Activated CD4-positive, alpha-beta T cell treated with anti-CD3 and anti-CD28 coated beads, Interleukin-2, amount 10 ng/mL, durations not matched to agents 7 days and 5 days (primary cell): Measurements from ENCODE around the gene IL17F. TPM values are rescaled to one million over a fixed set of nuclear protein-coding genes. Genes with fewer than 3 reads are reported as not detected.
A peak's percentile ranks its signal among the peaks of the same experiment; 100 is the strongest.

Source experiments
- CTCF ChIA-PET: fragments of 350-600 bp; sonication (Branson Sonifier 250); formaldehyde crosslinking; loops from one replicate; lab custom pipeline; 2021; ENCODE audit warnings: antibody characterized with exemption; lab: Charles Lee
- POLR2A ChIA-PET: fragments of 350-600 bp; sonication (Branson Sonifier 250); formaldehyde crosslinking; loops from one replicate; lab custom pipeline; 2021; ENCODE audit warnings: antibody characterized with exemption; lab: Charles Lee
- DNase-seq: peaks from one replicate; pipeline ENCODE4 v3.0.0-alpha.2; 2020
- H3K27ac Mint-ChIP-seq: one replicate; pipeline ENCODE4 v1.8.0; 2021; ENCODE audit warnings: mild to moderate bottlenecking, moderate library complexity, mixed read lengths
- H3K27me3 Mint-ChIP-seq: one replicate; pipeline ENCODE4 v1.8.0; 2021; ENCODE audit warnings: mixed read lengths
- H3K36me3 Mint-ChIP-seq: one replicate; pipeline ENCODE4 v1.8.0; 2021; ENCODE audit warnings: low read depth, mixed read lengths
- H3K4me1 Mint-ChIP-seq: one replicate; pipeline ENCODE4 v1.8.0; 2021; ENCODE audit warnings: mixed read lengths
- H3K4me3 Mint-ChIP-seq: one replicate; pipeline ENCODE4 v1.8.0; 2021; ENCODE audit warnings: mild to moderate bottlenecking, moderate library complexity, mixed read lengths
- H3K9me3 Mint-ChIP-seq: one replicate; pipeline ENCODE4 v1.8.0; 2021; ENCODE audit warnings: mixed read lengths
- total RNA-seq, 2 experiments: library from RNA; stranded (reverse); gene quantifications; one replicate each; pipeline ENCODE4 v1.2.3, GENCODE V29; 2021

The IL17F gene
- 1 to 10 TPM; 7.4 to 9.1 TPM for total RNA-seq

GRCh38 chr6:52244400-52244799 is at the start of gene IL17F:
Gene IL17F, minus strand, starts transcription at chr6:52244500. Its CDS starts 71 bp downstream, at chr6:52244429.
- ChIA-PET POLR2A (no interaction called here), CTCF (interaction anchor here (1.0 to 1.1 kb wide), 2 partner anchors 19 to 25 kb away, joined by 4 to 5 read pairs; no protein-coding TSS in a partner anchor)
- Mint-ChIP-seq H3K27ac (no peak within 1 kb of the TSS), H3K4me1 (no peaks in the 10 kb centered on the region), H3K4me3 (no peak within 1 kb of the TSS), H3K27me3 (peaks cover 26% of the 10 kb centered on the region), H3K9me3 (no peaks in the 10 kb centered on the region), H3K36me3 (no peaks in the 10 kb centered on the region)
- DNase-seq = no peak

GRCh38 chr6:52293067-52293466 is 48.8 kb upstream of the IL17F start:
- ChIA-PET CTCF (interaction anchor here (0.8 to 1.2 kb wide), 3 partner anchors 8 to 69 kb away, joined by 3 to 4 read pairs (median 4); partner anchors contain the start of genes MCM3 and PAQR8), POLR2A (no interaction called here)
- no peak for DNase-seq
- Mint-ChIP-seq H3K27ac (no peak overlapping the region), H3K36me3 (peaks cover under 1% of the 10 kb centered on the region), H3K9me3 (no peaks in the 10 kb centered on the region), H3K4me1 (peaks cover 20% of the 10 kb centered on the region), H3K27me3 (no peaks in the 10 kb centered on the region), H3K4me3 (no peak overlapping the region)

GRCh38 chr6:52288841-52289240 is 44.5 kb upstream of the IL17F start:
- H3K27me3 Mint-ChIP-seq = no peaks in the 10 kb centered on the region
- no peaks in the 10 kb centered on the region for H3K9me3 Mint-ChIP-seq
- H3K36me3 Mint-ChIP-seq = peaks cover 3% of the 10 kb centered on the region
- H3K4me3 Mint-ChIP-seq = no peak overlapping the region
- CTCF ChIA-PET = interaction anchor here (1.0 kb wide), 1 partner anchor 17 kb away, joined by 3 read pairs; no protein-coding TSS in a partner anchor
- POLR2A ChIA-PET = no interaction called here
- peak overlapping the region; percentile 42 for H3K27ac Mint-ChIP-seq
- DNase-seq = no peak
- peaks cover 22% of the 10 kb centered on the region for H3K4me1 Mint-ChIP-seq

GRCh38 chr6:52288216-52288615 is 43.9 kb upstream of the IL17F start:
- Mint-ChIP-seq H3K4me1 (peaks cover 26% of the 10 kb centered on the region), H3K27ac (no peak overlapping the region), H3K9me3 (no peaks in the 10 kb centered on the region), H3K27me3 (no peaks in the 10 kb centered on the region), H3K36me3 (peaks cover 7% of the 10 kb centered on the region), H3K4me3 (no peak overlapping the region)
- no peak for DNase-seq
- POLR2A ChIA-PET = no interaction called here
- CTCF ChIA-PET = no interaction called here

GRCh38 chr6:52286798-52287432 is 42.6 kb upstream of the IL17F start:
- peak; percentile 72 for DNase-seq
- peaks cover 38% of the 10 kb centered on the region for H3K4me1 Mint-ChIP-seq
- no peak overlapping the region for H3K27ac Mint-ChIP-seq
- H3K9me3 Mint-ChIP-seq = no peaks in the 10 kb centered on the region
- H3K36me3 Mint-ChIP-seq = peaks cover 18% of the 10 kb centered on the region
- ChIA-PET POLR2A (interaction anchor here (1.1 kb wide), 1 partner anchor 113 kb away, joined by 4 read pairs; no protein-coding TSS in a partner anchor), CTCF (interaction anchor here (0.8 to 3.7 kb wide), 13 partner anchors 12 to 375 kb away, joined by 3 to 24 read pairs (median 5); partner anchors contain the start of gene PAQR8)
- H3K4me3 Mint-ChIP-seq = no peak overlapping the region
- no peaks in the 10 kb centered on the region for H3K27me3 Mint-ChIP-seq

GRCh38 chr6:52285177-52286068 is 41.1 kb upstream of the IL17F start:
- H3K4me1 Mint-ChIP-seq = peaks cover 50% of the 10 kb centered on the region
- ChIA-PET CTCF (interaction anchor here (0.8 to 3.7 kb wide), 23 partner anchors 8 to 377 kb away, joined by 3 to 24 read pairs (median 5); partner anchors contain the start of genes EFHC1 and PAQR8), POLR2A (interaction anchor here (0.7 to 0.9 kb wide), 5 partner anchors 21 to 134 kb away, joined by 3 to 5 read pairs (median 4); partner anchors contain the start of genes EFHC1 and PAQR8)
- H3K36me3 Mint-ChIP-seq = peaks cover 31% of the 10 kb centered on the region
- DNase-seq = no peak
- H3K4me3 Mint-ChIP-seq = no peak overlapping the region
- H3K27me3 Mint-ChIP-seq = no peaks in the 10 kb centered on the region
- H3K27ac Mint-ChIP-seq = no peak overlapping the region
- no peaks in the 10 kb centered on the region for H3K9me3 Mint-ChIP-seq

- H3K4me1 Mint-ChIP-seq = peaks cover 56% of the 10 kb centered on the region
- DNase-seq = peak; percentile 99
- no peak within 1 kb of the TSS for H3K4me3 Mint-ChIP-seq
- peaks cover 37% of the 10 kb centered on the region for H3K36me3 Mint-ChIP-seq
- H3K27me3 Mint-ChIP-seq = no peaks in the 10 kb centered on the region
- ChIA-PET CTCF (interaction anchor here (0.8 to 3.7 kb wide), 15 partner anchors 9 to 131 kb away, joined by 3 to 24 read pairs (median 5); partner anchors contain the start of gene PAQR8), POLR2A (interaction anchor here (0.7 to 0.9 kb wide), 5 partner anchors 20 to 135 kb away, joined by 3 to 5 read pairs (median 4); partner anchors contain the start of genes EFHC1 and PAQR8)
- H3K9me3 Mint-ChIP-seq = no peaks in the 10 kb centered on the region
- no peak within 1 kb of the TSS for H3K27ac Mint-ChIP-seq
Observed at GRCh38 chr6:52284460-52285176, 40.3 kb upstream of the IL17F start, which contains the start of gene MCM3. Gene MCM3, minus strand, starts transcription at chr6:52284742. Its CDS starts 68 bp downstream, at chr6:52284674.

- Mint-ChIP-seq H3K4me3 (no peak overlapping the region), H3K27me3 (no peaks in the 10 kb centered on the region), H3K4me1 (peaks cover 61% of the 10 kb centered on the region), H3K36me3 (peaks cover 41% of the 10 kb centered on the region), H3K27ac (no peak overlapping the region), H3K9me3 (no peaks in the 10 kb centered on the region)
- DNase-seq = peak; percentile 37
- POLR2A ChIA-PET = no interaction called here
- CTCF ChIA-PET = interaction anchor here (1.0 to 3.7 kb wide), 7 partner anchors 9 to 132 kb away, joined by 3 to 24 read pairs (median 4); partner anchors contain the start of gene PAQR8
Observed at GRCh38 chr6:52284131-52284459, 39.8 kb upstream of the IL17F start.

- H3K27me3 Mint-ChIP-seq = no peaks in the 10 kb centered on the region
- H3K36me3 Mint-ChIP-seq = peaks cover 51% of the 10 kb centered on the region
- no peak overlapping the region for H3K4me3 Mint-ChIP-seq
- H3K27ac Mint-ChIP-seq = no peak overlapping the region
- no peak for DNase-seq
- ChIA-PET CTCF (interaction anchor here (0.8 to 1.6 kb wide), 6 partner anchors 8 to 117 kb away, joined by 3 to 4 read pairs (median 4); no protein-coding TSS in a partner anchor), POLR2A (interaction anchor here (0.6 to 0.9 kb wide), 3 partner anchors 8 to 589 kb away, joined by 4 read pairs; no protein-coding TSS in a partner anchor)
- H3K4me1 Mint-ChIP-seq = peaks cover 69% of the 10 kb centered on the region
- H3K9me3 Mint-ChIP-seq = no peaks in the 10 kb centered on the region
Observed at GRCh38 chr6:52283111-52283510, 38.8 kb upstream of the IL17F start.

- Mint-ChIP-seq H3K4me3 (no peak overlapping the region), H3K9me3 (no peaks in the 10 kb centered on the region)
Observed at GRCh38 chr6:52276130-52276529, 31.8 kb upstream of the IL17F start.

GRCh38 chr6:52271852-52272460 is 27.7 kb upstream of the IL17F start:
- no peak for DNase-seq
- H3K4me1 Mint-ChIP-seq = peaks cover 37% of the 10 kb centered on the region
- H3K36me3 Mint-ChIP-seq = peaks cover 69% of the 10 kb centered on the region
- H3K4me3 Mint-ChIP-seq = no peak overlapping the region
- no peaks in the 10 kb centered on the region for H3K27me3 Mint-ChIP-seq
- no peak overlapping the region for H3K27ac Mint-ChIP-seq
- POLR2A ChIA-PET = interaction anchor here (0.7 kb wide), 1 partner anchor 64 kb away, joined by 3 read pairs; no protein-coding TSS in a partner anchor
- no peaks in the 10 kb centered on the region for H3K9me3 Mint-ChIP-seq
- CTCF ChIA-PET = interaction anchor here (1.0 to 1.2 kb wide), 3 partner anchors 8 to 64 kb away, joined by 3 read pairs; no protein-coding TSS in a partner anchor

More at GRCh38 chr6:52276130-52276529, 31.8 kb upstream of the IL17F start:
- DNase-seq = no peak
- CTCF ChIA-PET = interaction anchor here (1.0 kb wide), 1 partner anchor 27 kb away, joined by 3 read pairs; no protein-coding TSS in a partner anchor
- Mint-ChIP-seq H3K27ac (no peak overlapping the region), H3K36me3 (peaks cover 75% of the 10 kb centered on the region), H3K27me3 (no peaks in the 10 kb centered on the region), H3K4me1 (peaks cover 59% of the 10 kb centered on the region)
- POLR2A ChIA-PET = no interaction called here
